ENCODE data around the gene TRIM33. TPM values are rescaled to one million over a fixed set of nuclear protein-coding genes. Genes with fewer than 3 reads are reported as not detected.
"Not testable (repeated sequence)": the region's sequence is repeated elsewhere in the genome, so short reads cannot be mapped to it uniquely, and the experiment has no call there.

The TRIM33 gene
- total RNA-seq, 4 donors from 2014 or later = 35.0 to 100 (median 47.7) TPM

DNA sequence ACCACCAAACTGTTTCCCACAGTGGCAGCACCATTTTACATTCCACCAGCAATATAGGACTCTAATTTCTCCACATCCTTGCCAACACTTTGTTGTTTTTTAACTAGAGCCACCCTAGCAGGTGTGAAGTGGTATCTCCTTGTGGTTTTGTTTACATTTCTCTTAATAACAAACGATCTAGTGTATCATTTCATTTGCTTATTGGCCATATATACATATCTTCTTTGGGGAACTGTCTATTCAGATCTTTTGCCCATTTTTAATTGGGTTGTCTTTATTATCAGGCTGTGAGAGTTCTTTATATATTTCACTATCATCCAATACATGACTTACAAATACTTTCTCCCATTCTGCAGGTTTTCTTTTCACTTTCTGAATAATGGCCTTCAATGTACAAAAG, 18.0 kb downstream of the TRIM33 start:
- TF ChIP-seq POLR2A (IDR thresholded peaks at IDR 0.05) (no peak), POLR2AphosphoS5 (IDR thresholded peaks at IDR 0.05) (no peak), EP300 (IDR thresholded peaks at IDR 0.05) (no peak)
- TF ChIP-seq, protein P1, sequence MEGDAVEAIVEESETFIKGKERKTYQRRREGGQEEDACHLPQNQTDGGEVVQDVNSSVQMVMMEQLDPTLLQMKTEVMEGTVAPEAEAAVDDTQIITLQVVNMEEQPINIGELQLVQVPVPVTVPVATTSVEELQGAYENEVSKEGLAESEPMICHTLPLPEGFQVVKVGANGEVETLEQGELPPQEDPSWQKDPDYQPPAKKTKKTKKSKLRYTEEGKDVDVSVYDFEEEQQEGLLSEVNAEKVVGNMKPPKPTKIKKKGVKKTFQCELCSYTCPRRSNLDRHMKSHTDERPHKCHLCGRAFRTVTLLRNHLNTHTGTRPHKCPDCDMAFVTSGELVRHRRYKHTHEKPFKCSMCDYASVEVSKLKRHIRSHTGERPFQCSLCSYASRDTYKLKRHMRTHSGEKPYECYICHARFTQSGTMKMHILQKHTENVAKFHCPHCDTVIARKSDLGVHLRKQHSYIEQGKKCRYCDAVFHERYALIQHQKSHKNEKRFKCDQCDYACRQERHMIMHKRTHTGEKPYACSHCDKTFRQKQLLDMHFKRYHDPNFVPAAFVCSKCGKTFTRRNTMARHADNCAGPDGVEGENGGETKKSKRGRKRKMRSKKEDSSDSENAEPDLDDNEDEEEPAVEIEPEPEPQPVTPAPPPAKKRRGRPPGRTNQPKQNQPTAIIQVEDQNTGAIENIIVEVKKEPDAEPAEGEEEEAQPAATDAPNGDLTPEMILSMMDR (IDR thresholded peaks at IDR 0.05) = no peak

DNA sequence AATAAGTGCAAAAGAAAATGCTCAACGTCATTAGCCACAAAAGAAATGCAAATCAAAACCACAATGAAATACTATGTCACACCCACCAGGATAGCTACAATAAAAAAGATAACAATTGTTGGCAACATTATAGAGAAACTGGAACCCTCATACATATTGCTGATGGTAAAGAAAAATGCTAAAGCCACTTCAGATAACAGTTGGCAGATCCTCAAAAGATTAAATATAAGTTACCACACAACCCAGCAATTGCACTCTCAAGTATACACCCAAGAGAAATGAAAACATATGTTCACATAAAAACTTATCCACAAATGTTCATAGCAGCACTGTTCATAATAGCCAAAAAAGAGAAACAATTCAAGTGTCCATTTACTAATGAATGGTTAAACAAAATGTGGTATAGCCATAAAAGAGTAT, 20.7 kb downstream of the TRIM33 start:
- no peaks in the 10 kb centered on the region for H3K36me3 ChIP-seq
- no peak overlapping the region for H3K4me3 ChIP-seq
- no peak overlapping the region for H3K27ac ChIP-seq
- no peak for DNase-seq (ENCODE audit: low spot score in 2 of 2)
- 28% methylated on average over 1 of the region's 1 CpG for WGBS
- no peaks in the 10 kb centered on the region for H3K9me3 ChIP-seq
- H3K4me1 ChIP-seq = no peaks in the 10 kb centered on the region
- no peaks in the 10 kb centered on the region for H3K27me3 ChIP-seq
- no peak for TF ChIP-seq EP300 (IDR thresholded peaks at IDR 0.05)
- no peak for TF ChIP-seq POLR2AphosphoS5 (IDR thresholded peaks at IDR 0.05)
- TF ChIP-seq, protein P1 (IDR thresholded peaks at IDR 0.05) = no peak
- no peak for TF ChIP-seq POLR2A (IDR thresholded peaks at IDR 0.05)

More for the DNA sequence above, 18.0 kb downstream of the TRIM33 start:
- no peak for DNase-seq (ENCODE audit: low spot score in 2 of 2)
- H3K36me3 ChIP-seq = no peaks in the 10 kb centered on the region
- no peaks in the 10 kb centered on the region for H3K9me3 ChIP-seq
- H3K4me3 ChIP-seq = no peak overlapping the region
- no peaks in the 10 kb centered on the region for H3K27me3 ChIP-seq
- 100% methylated on average over 1 of the region's 1 CpG for WGBS
- H3K4me1 ChIP-seq = peaks cover 7% of the 10 kb centered on the region
- no peak overlapping the region for H3K27ac ChIP-seq

DNA sequence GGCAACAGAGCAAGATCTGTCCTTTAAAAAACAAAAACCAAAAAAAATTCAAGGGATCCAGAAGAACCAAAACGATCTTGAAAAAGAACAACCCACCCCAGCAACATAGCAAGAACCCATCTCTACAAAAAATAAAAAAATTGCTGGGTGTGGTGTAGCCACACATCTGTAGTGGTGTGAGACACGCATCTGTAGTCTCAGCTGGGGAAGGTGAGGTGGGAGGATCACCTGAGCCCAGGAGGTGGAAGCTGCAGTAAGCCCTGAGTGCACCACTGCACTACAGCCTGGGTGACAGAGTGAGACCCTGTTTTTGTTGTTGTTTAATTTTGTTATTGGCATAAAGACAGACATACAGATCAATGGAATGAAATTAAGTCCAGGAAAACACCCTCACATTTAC, 22.3 kb downstream of the TRIM33 start:
- Histone ChIP-seq H3K27me3 (no peaks in the 10 kb centered on the region), H3K4me3 (no peak overlapping the region), H3K4me1 (no peaks in the 10 kb centered on the region), H3K9me3 (no peaks in the 10 kb centered on the region), H3K27ac (no peak overlapping the region), H3K36me3 (no peaks in the 10 kb centered on the region)
- TF ChIP-seq EP300 (IDR thresholded peaks at IDR 0.05) (no peak), POLR2AphosphoS5 (IDR thresholded peaks at IDR 0.05) (no peak), POLR2A (IDR thresholded peaks at IDR 0.05) (no peak)
- TF ChIP-seq, protein P1 (IDR thresholded peaks at IDR 0.05) = no peak
- WGBS = 90% methylated on average over 2 of the region's 2 CpGs
- no peak for DNase-seq (ENCODE audit: low spot score in 2 of 2)

DNA sequence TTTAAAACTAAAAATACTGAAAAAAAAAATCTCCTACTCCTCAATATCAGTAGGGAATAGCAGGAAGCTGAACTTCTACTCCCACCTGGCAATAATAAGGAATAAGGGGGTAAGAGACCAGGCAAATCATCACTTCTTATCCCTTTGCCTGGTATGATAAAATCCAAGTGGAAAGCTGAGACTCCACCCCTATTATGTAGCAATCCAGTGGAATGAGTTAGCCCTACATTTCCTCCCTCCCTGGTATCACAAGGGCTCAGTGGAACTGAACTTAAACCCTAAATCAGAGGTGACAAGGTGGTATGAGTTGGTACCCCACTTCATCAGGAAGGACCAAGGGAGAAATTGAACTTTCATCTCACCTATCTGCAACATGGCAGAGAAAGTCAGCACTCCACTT, 25.7 kb downstream of the TRIM33 start:
- Histone ChIP-seq H3K9me3 (no peaks in the 10 kb centered on the region), H3K27me3 (no peaks in the 10 kb centered on the region), H3K36me3 (no peaks in the 10 kb centered on the region), H3K27ac (no peak overlapping the region), H3K4me3 (no peak overlapping the region), H3K4me1 (no peaks in the 10 kb centered on the region)
- no peak for DNase-seq (ENCODE audit: low spot score in 2 of 2)
- TF ChIP-seq EP300 (IDR thresholded peaks at IDR 0.05) = no peak
- no peak for TF ChIP-seq POLR2AphosphoS5 (IDR thresholded peaks at IDR 0.05)
- TF ChIP-seq POLR2A (IDR thresholded peaks at IDR 0.05) = no peak
- TF ChIP-seq, protein P1 (IDR thresholded peaks at IDR 0.05) = no peak

DNA sequence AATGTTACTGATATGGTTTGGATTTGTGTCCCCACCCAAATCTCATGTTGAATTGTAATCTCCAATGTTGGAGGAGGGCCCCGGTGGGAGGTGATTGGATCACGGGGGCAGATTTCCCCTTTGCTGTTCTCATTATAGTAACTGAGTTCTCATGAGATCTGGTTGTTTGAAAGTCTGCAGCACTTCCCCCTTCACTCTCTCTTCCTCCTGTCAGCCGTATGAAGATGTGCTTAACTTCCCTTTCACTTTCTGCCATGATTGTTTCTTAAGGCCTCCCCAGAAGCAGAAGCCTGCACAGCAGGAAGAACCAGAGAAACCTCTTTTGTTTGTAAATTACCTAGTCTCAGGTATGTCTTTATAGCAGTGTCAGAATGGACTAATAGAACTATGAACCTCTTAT, 28.4 kb downstream of the TRIM33 start:
- Histone ChIP-seq H3K36me3 (no peaks in the 10 kb centered on the region), H3K4me3 (no peak overlapping the region), H3K27ac (no peak overlapping the region), H3K27me3 (no peaks in the 10 kb centered on the region), H3K4me1 (no peaks in the 10 kb centered on the region), H3K9me3 (no peaks in the 10 kb centered on the region)
- 57% methylated on average over 3 of the region's 3 CpGs for WGBS
- TF ChIP-seq POLR2AphosphoS5 (IDR thresholded peaks at IDR 0.05) (no peak), POLR2A (IDR thresholded peaks at IDR 0.05) (no peak), EP300 (IDR thresholded peaks at IDR 0.05) (no peak)
- TF ChIP-seq, protein P1 (IDR thresholded peaks at IDR 0.05) = no peak
- no peak for DNase-seq (ENCODE audit: low spot score in 2 of 2)

DNA sequence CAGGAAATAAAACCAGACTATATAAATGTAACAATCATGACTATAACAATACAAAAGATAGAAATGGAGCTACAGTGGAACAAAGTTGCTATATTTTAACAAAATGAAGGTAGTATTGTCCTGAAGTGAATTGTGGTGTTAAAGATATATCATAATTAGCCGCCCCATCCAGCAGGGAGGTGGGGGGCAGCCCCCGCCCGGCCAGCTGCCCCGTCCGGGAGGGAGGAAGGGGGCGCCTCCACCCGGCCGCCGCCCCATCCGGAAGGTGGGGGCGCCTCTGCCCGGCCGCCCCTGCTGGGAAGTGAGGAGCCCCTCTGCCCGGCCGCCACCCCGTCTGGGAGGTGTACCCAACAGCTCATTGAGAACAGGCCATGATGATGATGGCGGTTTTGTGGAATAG, 31.4 kb downstream of the TRIM33 start:
- H3K27me3 ChIP-seq; H3K36me3 ChIP-seq; H3K27ac ChIP-seq; H3K9me3 ChIP-seq; H3K4me1 ChIP-seq; H3K4me3 ChIP-seq; DNase-seq (ENCODE audit: low spot score in 2 of 2): not testable (repeated sequence)
- WGBS = 98% methylated on average over 17 of the region's 17 CpGs

All from suprapubic skin (tissue), 4 donors.